GM10847 (cell line): ENCODE measurements around the gene PTGIR.

Experiments
- POLR2A ChIP-seq: IDR thresholded peaks from 2 replicates; pipeline ENCODE4 v1.6.1; 2011; ENCODE audit not compliant: insufficient read length; ENCODE audit errors: extremely low read depth

Gene PTGIR

GRCh38 chr19:46610851-46611770 lies 13.8 kb downstream of the PTGIR start:
- no peak for TF ChIP-seq POLR2A

DNA sequence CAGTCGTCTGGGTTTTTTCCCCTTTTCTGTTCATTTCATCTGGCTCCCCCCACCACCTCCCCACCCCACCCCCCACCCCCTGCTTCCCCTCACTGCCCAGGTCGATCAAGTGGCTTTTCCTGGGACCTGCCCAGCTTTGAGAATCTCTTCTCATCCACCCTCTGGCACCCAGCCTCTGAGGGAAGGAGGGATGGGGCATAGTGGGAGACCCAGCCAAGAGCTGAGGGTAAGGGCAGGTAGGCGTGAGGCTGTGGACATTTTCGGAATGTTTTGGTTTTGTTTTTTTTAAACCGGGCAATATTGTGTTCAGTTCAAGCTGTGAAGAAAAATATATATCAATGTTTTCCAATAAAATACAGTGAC lies 14.5 kb downstream of the PTGIR start:
- TF ChIP-seq POLR2A: no peak

DNA sequence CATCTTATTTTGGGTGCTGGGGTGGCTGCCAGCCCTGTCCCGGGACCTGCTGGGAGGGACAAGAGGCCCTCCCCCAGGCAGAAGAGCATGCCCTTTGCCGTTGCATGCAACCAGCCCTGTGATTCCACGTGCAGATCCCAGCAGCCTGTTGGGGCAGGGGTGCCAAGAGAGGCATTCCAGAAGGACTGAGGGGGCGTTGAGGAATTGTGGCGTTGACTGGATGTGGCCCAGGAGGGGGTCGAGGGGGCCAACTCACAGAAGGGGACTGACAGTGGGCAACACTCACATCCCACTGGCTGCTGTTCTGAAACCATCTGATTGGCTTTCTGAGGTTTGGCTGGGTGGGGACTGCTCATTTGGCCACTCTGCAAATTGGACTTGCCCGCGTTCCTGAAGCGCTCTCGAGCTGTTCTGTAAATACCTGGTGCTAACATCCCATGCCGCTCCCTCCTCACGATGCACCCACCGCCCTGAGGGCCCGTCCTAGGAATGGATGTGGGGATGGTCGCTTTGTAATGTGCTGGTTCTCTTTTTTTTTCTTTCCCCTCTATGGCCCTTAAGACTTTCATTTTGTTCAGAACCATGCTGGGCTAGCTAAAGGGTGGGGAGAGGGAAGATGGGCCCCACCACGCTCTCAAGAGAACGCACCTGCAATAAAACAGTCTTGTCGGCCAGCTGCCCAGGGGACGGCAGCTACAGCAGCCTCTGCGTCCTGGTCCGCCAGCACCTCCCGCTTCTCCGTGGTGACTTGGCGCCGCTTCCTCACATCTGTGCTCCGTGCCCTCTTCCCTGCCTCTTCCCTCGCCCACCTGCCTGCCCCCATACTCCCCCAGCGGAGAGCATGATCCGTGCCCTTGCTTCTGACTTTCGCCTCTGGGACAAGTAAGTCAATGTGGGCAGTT lies 15.1 kb downstream of the PTGIR start:
- no peak for TF ChIP-seq POLR2A

DNA sequence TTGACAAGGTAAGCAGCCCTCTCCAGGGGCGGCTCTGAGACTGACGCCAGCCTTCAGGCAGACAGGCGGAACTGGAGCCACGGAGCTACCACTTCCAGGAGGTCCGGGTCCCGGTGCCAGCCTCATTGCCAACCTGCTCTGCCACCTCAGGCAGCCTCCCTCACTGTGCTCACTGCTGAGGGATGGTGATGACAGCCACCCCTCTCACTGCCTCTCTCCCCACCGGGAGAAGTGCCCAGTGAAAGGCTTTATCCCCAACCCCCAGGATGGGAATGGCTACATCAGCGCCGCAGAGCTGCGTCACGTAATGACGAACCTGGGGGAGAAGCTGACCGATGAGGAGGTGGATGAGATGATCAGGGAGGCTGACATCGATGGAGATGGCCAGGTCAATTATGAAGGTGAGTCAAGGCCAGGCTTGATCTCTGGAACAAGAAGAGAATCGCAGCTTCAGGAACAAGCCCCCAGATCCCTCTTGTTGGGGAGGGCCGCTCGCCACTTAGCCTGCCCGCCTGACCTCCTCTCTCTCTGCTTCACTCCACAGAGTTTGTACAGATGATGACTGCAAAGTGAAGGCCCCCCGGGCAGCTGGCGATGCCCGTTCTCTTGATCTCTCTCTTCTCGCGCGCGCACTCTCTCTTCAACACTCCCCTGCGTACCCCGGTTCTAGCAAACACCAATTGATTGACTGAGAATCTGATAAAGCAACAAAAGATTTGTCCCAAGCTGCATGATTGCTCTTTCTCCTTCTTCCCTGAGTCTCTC lies 16.1 kb downstream of the PTGIR start:
- no peak for TF ChIP-seq POLR2A

- TF ChIP-seq POLR2A: no peak
Observed at GRCh38 chr19:46608178-46608577, 16.7 kb downstream of the PTGIR start.

GRCh38 chr19:46607448-46607841 lies 17.4 kb downstream of the PTGIR start:
- TF ChIP-seq POLR2A: no peak

DNA sequence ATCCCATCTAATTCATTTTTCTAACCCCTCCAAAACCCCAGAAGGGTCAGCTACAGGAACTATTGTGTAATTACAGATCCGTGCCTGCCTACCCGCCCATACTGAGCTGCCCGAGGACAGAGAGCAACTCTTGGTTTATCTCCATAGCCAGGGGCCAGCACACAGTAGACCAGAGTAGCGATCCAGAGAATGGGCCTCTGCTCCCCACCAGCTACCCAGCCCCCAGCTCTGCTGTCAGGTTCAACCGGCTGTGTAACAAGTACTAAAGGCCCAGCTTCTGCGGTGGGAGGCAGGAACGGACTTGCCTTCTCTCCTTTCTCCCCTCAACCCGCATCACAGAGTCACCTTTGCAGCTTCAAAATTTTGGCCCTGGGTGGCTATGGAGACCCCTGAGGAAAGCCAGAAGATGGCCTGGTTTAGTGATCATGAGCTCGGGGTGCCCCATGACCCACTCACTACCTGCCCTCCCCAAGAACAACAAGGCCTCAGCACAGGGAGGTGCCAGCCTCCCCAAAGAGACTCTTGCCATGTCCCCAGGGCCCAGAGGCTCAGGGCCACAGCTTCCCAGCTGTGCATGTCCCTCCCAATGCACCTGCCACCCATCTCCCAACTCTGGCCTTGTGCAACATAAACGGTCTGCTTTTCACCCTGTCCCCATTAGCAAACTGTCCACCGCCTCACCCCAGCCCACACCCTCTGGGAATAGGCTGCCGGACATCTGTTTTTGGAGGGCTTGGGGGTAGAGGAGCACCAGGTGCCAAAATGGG lies 18.0 kb downstream of the PTGIR start:
- TF ChIP-seq POLR2A: no peak

GRCh38 chr19:46606019-46606418 lies 18.9 kb downstream of the PTGIR start:
- no peak for TF ChIP-seq POLR2A

GRCh38 chr19:46605356-46605821 lies 19.5 kb downstream of the PTGIR start:
- no peak for TF ChIP-seq POLR2A

- no peak for TF ChIP-seq POLR2A
Observed at GRCh38 chr19:46604781-46605355, 20.0 kb downstream of the PTGIR start.

DNA sequence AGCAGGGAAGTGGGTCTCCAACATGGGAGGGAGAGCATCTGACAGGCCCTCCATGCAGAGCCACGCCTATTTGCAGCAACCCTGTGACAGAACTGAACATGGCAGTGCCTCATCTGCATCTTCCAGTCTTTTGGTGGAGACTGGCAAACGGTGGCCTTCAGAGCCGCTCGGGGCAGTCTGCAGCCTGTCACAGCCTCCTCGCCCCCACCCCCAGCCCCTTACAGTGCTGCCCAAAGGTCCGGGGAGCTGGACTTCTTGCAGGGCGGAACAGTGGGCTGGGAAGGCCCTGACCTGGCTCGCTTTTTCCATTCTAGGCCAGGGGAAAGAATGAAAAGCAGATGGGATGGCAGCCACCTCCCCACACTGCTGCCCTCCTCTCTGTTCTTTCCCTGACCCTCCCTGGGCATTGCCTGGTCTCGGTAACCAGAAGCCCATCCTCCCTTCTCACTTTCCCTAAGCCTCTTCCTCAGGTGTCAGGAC lies 21.1 kb downstream of the PTGIR start:
- no peak for TF ChIP-seq POLR2A

DNA sequence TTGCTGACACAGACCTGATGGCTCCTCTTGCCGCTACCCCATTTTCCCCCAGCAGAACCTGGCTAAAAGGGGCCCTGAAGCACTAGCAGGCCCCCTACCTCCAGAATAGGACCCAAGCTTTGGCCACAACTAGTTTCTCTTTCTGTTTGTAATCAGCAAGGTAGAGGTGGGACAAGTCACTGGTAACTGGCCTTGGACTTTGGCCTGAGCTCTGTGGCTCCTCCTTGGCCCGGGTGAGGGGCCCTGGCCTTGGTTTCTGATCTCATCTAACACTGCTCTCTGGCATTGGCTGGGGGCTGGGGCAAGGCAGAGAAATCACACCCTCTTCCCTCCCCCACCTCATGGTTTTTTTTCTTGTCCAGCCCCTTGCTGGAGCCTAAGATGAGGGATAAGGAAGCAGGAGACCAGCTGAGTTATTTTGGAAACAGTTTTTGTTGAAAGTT lies 21.7 kb downstream of the PTGIR start:
- no peak for TF ChIP-seq POLR2A

GRCh38 chr19:46602392-46603194 lies 22.3 kb downstream of the PTGIR start:
- TF ChIP-seq POLR2A: no peak
